H1 (cell line): ENCODE measurements around the gene MGST3. TPM values are rescaled to one million over a fixed set of nuclear protein-coding genes. Genes with fewer than 3 reads are reported as not detected.

Experiments used
- CTCF ChIA-PET: fragments of 300-600 bp; sonication (Branson Sonifier 250); formaldehyde crosslinking; loops from one replicate; lab custom pipeline; 2021; ENCODE audit not compliant: partially characterized antibody; lab: Charles Lee
- POLR2A ChIA-PET: fragments of 300-600 bp; sonication (Branson Sonifier 250); formaldehyde crosslinking; loops from one replicate; lab custom pipeline; 2021; ENCODE audit warnings: inconsistent platforms; ENCODE audit not compliant: partially characterized antibody; lab: Charles Lee
- DNase-seq, 2 experiments: peaks; one replicate each; pipeline versions ENCODE4 v3.0.0 to v3.0.0-alpha.2; 2010 to 2022; ENCODE audit warnings: low spot score in 2 of 2, low read depth in 1 of 2, mixed read lengths in 1 of 2
- FAIRE-seq: peaks from 2 replicates; lab custom pipeline; 2011; peaks lifted over from hg19 to GRCh38; lab: Jason Lieb, UNC
- H2AFZ ChIP-seq: 2 replicates; pipeline ENCODE4 v1.8.1; 2012; ENCODE audit warnings: low read length, inconsistent platforms
- H2AK5ac ChIP-seq: 2 replicates; pipeline ENCODE4 v1.6.1; 2013; ENCODE audit warnings: low read depth, low read length
- H2BK120ac ChIP-seq: replicated peaks from 2 replicates; pipeline ENCODE3; 2013; ENCODE audit warnings: low read depth, low read length, inconsistent platforms
- H2BK12ac ChIP-seq: 2 replicates; pipeline ENCODE4 v1.6.1; 2013; ENCODE audit warnings: low read depth, low read length
- H2BK15ac ChIP-seq: 2 replicates; pipeline ENCODE4 v1.6.1; 2013; ENCODE audit warnings: low read length
- H2BK20ac ChIP-seq: 2 replicates; pipeline ENCODE4 v1.6.1; 2013; ENCODE audit warnings: low read length
- H2BK5ac ChIP-seq: 2 replicates; pipeline ENCODE4 v1.6.1; 2013; ENCODE audit warnings: low read depth, low read length
- H3K14ac ChIP-seq: 2 replicates; pipeline ENCODE4 v1.6.1; 2013; ENCODE audit warnings: inconsistent platforms; ENCODE audit not compliant: insufficient read length
- H3K18ac ChIP-seq: 2 replicates; pipeline ENCODE4 v1.6.1; 2013; ENCODE audit warnings: low read length; ENCODE audit errors: extremely low read depth
- H3K23ac ChIP-seq: 2 replicates; pipeline ENCODE4 v1.6.1; 2013; ENCODE audit warnings: inconsistent platforms; ENCODE audit not compliant: insufficient read length
- H3K23me2 ChIP-seq: 2 replicates; pipeline ENCODE4 v1.6.1; 2013; ENCODE audit warnings: low read depth, low read length
- H3K27ac ChIP-seq: 2 replicates; pipeline ENCODE4 v1.6.1; 2011; ENCODE audit warnings: low read depth, low read length, inconsistent platforms
- H3K27me3 ChIP-seq, 4 experiments: replicated peaks in 1 of 4; 1 replicate in 1 of 4; 2 replicates in 3 of 4; pipeline versions ENCODE4 v1.6.1 to v1.8.1; 2011 to 2013; ENCODE audit warnings: low read length in 3 of 4, mild to moderate bottlenecking in 3 of 4, inconsistent platforms in 2 of 4, mixed read lengths in 2 of 4, moderate library complexity in 1 of 4; ENCODE audit not compliant: control insufficient read depth in 3 of 4, insufficient read depth in 3 of 4; ENCODE audit errors: extremely low read depth in 1 of 4
- H3K36me3 ChIP-seq, 4 experiments: 2 replicates each; pipeline versions ENCODE4 v1.6.1 to v1.8.1; 2011 to 2013; ENCODE audit warnings: mild to moderate bottlenecking in 4 of 4, low read length in 3 of 4, moderate library complexity in 2 of 4, control low read depth in 1 of 4, inconsistent platforms in 1 of 4; ENCODE audit not compliant: insufficient read depth in 4 of 4, control insufficient read depth in 2 of 4
- H3K4ac ChIP-seq: replicated peaks from 2 replicates; pipeline ENCODE3; 2013; ENCODE audit warnings: low read length, low read depth, mixed read lengths, inconsistent platforms; ENCODE audit not compliant: insufficient read length
- H3K4me1 ChIP-seq, 4 experiments: replicated peaks in 1 of 4; 1 replicate in 1 of 4; 2 replicates in 3 of 4; pipeline versions ENCODE4 v1.6.1 to v1.8.1; 2011 to 2013; ENCODE audit warnings: low read length in 3 of 4, inconsistent platforms in 2 of 4, mixed read lengths in 1 of 4; ENCODE audit not compliant: insufficient read depth in 4 of 4, control insufficient read depth in 3 of 4
- H3K4me2 ChIP-seq, 2 experiments: 2 replicates each; pipeline versions ENCODE4 v1.6.1 to v1.8.1; 2011 to 2013; ENCODE audit warnings: low read depth in 2 of 2, low read length in 2 of 2, control low read depth in 1 of 2, inconsistent platforms in 1 of 2, mild to moderate bottlenecking in 1 of 2; ENCODE audit not compliant: insufficient read depth in 1 of 2
- H3K4me3 ChIP-seq, 4 experiments: fragments of 200-600, 300-600 bp in 1 of 4; sonication (generic), shearing (Covaris generic), sonication (Bioruptor Twin) in 1 of 4; 2 replicates each; pipeline versions ENCODE4 v1.5.1 to v1.8.1; 2011 to 2016; ENCODE audit warnings: low read length in 4 of 4, low read depth in 3 of 4, control low read depth in 2 of 4, inconsistent platforms in 2 of 4, mild to moderate bottlenecking in 2 of 4, mixed read lengths in 1 of 4, moderate library complexity in 1 of 4; ENCODE audit not compliant: insufficient read depth in 2 of 4; ENCODE audit errors: extremely low read depth in 1 of 4
- H3K56ac ChIP-seq: replicated peaks from 2 replicates; pipeline ENCODE3; 2013; ENCODE audit warnings: low read depth, mild to moderate bottlenecking, mixed read lengths, low read length, inconsistent platforms; ENCODE audit not compliant: insufficient read length
- H3K79me1 ChIP-seq: 2 replicates; pipeline ENCODE4 v1.6.1; 2013; ENCODE audit warnings: low read depth, low read length, control low read depth
- H3K79me2 ChIP-seq, 2 experiments: 2 replicates each; pipeline versions ENCODE4 v1.6.1 to v1.8.1; 2012 to 2013; ENCODE audit warnings: low read length in 2 of 2, mild to moderate bottlenecking in 2 of 2, inconsistent platforms in 1 of 2; ENCODE audit not compliant: insufficient read depth in 2 of 2, control insufficient read depth in 1 of 2
- H3K9ac ChIP-seq, 4 experiments: replicated peaks in 1 of 4; 1 replicate in 1 of 4; 2 replicates in 3 of 4; pipeline versions ENCODE4 v1.6.1 to v1.8.1; 2011 to 2013; ENCODE audit warnings: low read depth in 3 of 4, low read length in 3 of 4, control low read depth in 2 of 4, mild to moderate bottlenecking in 2 of 4, moderate library complexity in 2 of 4, inconsistent platforms in 1 of 4; ENCODE audit errors: extremely low read depth in 1 of 4
- H3K9me3 ChIP-seq, 2 experiments: 2 replicates each; pipeline versions ENCODE4 v1.6.1 to v1.8.1; 2012 to 2013; ENCODE audit warnings: mild to moderate bottlenecking in 2 of 2, moderate library complexity in 2 of 2, control low read depth in 1 of 2, inconsistent platforms in 1 of 2, low read depth in 1 of 2, low read length in 1 of 2, mixed read lengths in 1 of 2; ENCODE audit not compliant: insufficient read depth in 2 of 2
- H4K20me1 ChIP-seq, 2 experiments: replicated peaks in 1 of 2; 2 replicates each; pipeline versions ENCODE3 to v1.8.1; 2011 to 2013; ENCODE audit warnings: inconsistent platforms in 2 of 2, low read length in 2 of 2, mild to moderate bottlenecking in 1 of 2; ENCODE audit not compliant: insufficient read depth in 2 of 2, control insufficient read depth in 1 of 2
- H4K5ac ChIP-seq: 2 replicates; pipeline ENCODE4 v1.6.1; 2013; ENCODE audit warnings: low read length, low read depth, mixed read lengths, inconsistent platforms; ENCODE audit not compliant: insufficient read length
- H4K8ac ChIP-seq: 2 replicates; pipeline ENCODE4 v1.8.0; 2013; ENCODE audit warnings: mild to moderate bottlenecking, moderate library complexity, low read length, inconsistent platforms; ENCODE audit not compliant: insufficient read depth; ENCODE audit errors: extremely low read depth
- H4K91ac ChIP-seq: replicated peaks from 2 replicates; pipeline ENCODE3; 2013; ENCODE audit warnings: low read length, mixed read lengths, inconsistent platforms; ENCODE audit not compliant: insufficient read length
- BACH1 ChIP-seq: IDR thresholded peaks from 2 replicates; pipeline ENCODE4 v1.6.1; 2012; ENCODE audit warnings: low read length, improper control_type of control experiment
- CBX8 ChIP-seq: fragments of 300-800, 300-1000 bp; sonication (generic); IDR thresholded peaks from 2 replicates; pipeline ENCODE4 v1.7.1; 2016; ENCODE audit warnings: low read depth, low read length, borderline replicate concordance
- EGR1 ChIP-seq: IDR thresholded peaks from 2 replicates; pipeline ENCODE4 v1.6.1; 2011; ENCODE audit warnings: low read depth, low read length, borderline replicate concordance
- KDM1A ChIP-seq: fragments of 200-600, 300-600 bp; sonication (generic); IDR thresholded peaks from 2 replicates; pipeline ENCODE4 v1.7.1; 2016; ENCODE audit warnings: mild to moderate bottlenecking, low read length, borderline replicate concordance
- NANOG ChIP-seq: IDR thresholded peaks from 2 replicates; pipeline ENCODE4 v1.6.1; 2011; ENCODE audit warnings: low read length, low read depth, mild to moderate bottlenecking, inconsistent platforms; ENCODE audit not compliant: insufficient read depth, poor library complexity, severe bottlenecking
- RNF2 ChIP-seq: fragments of 200-900, 300-1000 bp; sonication (generic); IDR thresholded peaks from 2 replicates; pipeline ENCODE4 v1.7.1; 2016; ENCODE audit warnings: borderline replicate concordance, low read depth, mild to moderate bottlenecking, antibody characterized with exemption, low read length; ENCODE audit not compliant: poor library complexity, severe bottlenecking; ENCODE audit errors: missing control alignments
- SUZ12 ChIP-seq: fragments of 200-600 bp; sonication (generic); IDR thresholded peaks from 2 replicates; pipeline ENCODE4 v1.6.1; 2012; ENCODE audit warnings: mild to moderate bottlenecking, inconsistent platforms, low read length, moderate library complexity, mixed read lengths
- WGBS, 2 experiments: shearing (Covaris generic) in 1 of 2; methylation state at CpG; one replicate each; pipeline versions ENCODE4 v1.1.6 to v1.1.7; 2013 to 2015; ENCODE audit warnings: low lambda C conversion rate in 2 of 2, mixed read lengths in 2 of 2, inconsistent platforms in 1 of 2, low coverage in 1 of 2, missing lambda C conversion rate in 1 of 2; ENCODE audit not compliant: insufficient replicate concordance in 2 of 2, insufficient coverage in 1 of 2, insufficient read length in 1 of 2; ENCODE audit errors: extremely low coverage in 1 of 2, missing lambda C conversion rate in 1 of 2; 5-methylcytosine and 5-hydroxymethylcytosine counted together
- polyA plus RNA-seq, 7 experiments: library from polyadenylated mRNA; depleted of rRNA in 3 of 7; stranded (reverse) in 5 of 7; unstranded in 2 of 7; fragments of >200 nt in 5 of 7; fragments of 200-250 nt in 2 of 7; gene quantifications; 1 replicate in 5 of 7; 2 replicates in 1 of 7; 4 replicates in 1 of 7; pipeline versions ENCODE4 v1.2.1 to v1.2.3, GENCODE V29; 2011 to 2013; ENCODE audit warnings: missing spikeins in 2 of 7, mixed read lengths in 2 of 7
- total RNA-seq: library from RNA; stranded (reverse); fragmentation: NEBNext Ultra II Directional; extraction: Animal tissue kit (Norgen Biotek cat#: 25700); gene quantifications from 2 replicates; pipeline ENCODE4 v1.2.1, GENCODE V29; 2021
- TF ChIP-seq, protein P1 (sequence below): IDR thresholded peaks from 2 replicates; pipeline ENCODE4 v1.6.1; 2011; ENCODE audit warnings: low read depth, mild to moderate bottlenecking, low read length; ENCODE audit not compliant: insufficient read depth
- TF ChIP-seq, protein P2 (sequence below): IDR thresholded peaks from 2 replicates; pipeline ENCODE4 v1.6.1; 2012; ENCODE audit warnings: inconsistent platforms

Gene MGST3
- total and polyA plus RNA-seq, 2 of the 8 experiments (the other 6 are each of a cell fraction or from before 2014, with no cell fraction given): 124 to 257 TPM

DNA sequence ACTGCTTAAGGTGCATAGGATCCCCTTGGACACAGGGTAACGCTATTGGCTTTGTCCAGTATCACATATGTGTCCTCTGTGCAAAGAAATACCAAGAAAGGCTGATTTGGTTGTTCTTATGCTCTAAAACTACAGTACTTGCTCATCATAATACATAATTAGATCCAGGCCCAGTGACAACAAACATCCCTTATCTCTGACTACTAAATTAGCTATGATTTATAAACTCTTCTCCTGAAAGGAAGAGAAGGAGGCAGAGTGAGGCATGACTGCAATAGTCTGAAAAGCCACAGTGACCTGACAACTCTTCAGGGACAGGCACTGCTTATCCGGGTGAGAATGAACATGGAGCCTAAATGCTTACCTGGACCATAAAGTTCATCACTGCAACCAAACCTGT lies 30.7 kb downstream of the MGST3 start:
- H3K14ac ChIP-seq: no peak overlapping the region
- no peaks in the 10 kb centered on the region for H3K23me2 ChIP-seq
- no peak overlapping the region for H3K27ac ChIP-seq
- H3K36me3 ChIP-seq: peaks cover 3 to 41% (median 19%) of the 10 kb centered on the region in 4 experiments
- H3K56ac ChIP-seq: no peak overlapping the region
- no peak overlapping the region for H2BK12ac ChIP-seq
- no peak overlapping the region for H2BK120ac ChIP-seq
- no peaks in the 10 kb centered on the region for H3K9me3 ChIP-seq
- H2AFZ ChIP-seq: no peak overlapping the region
- no peaks in the 10 kb centered on the region for H3K79me1 ChIP-seq
- no peak overlapping the region for H4K91ac ChIP-seq
- no peak overlapping the region for H2BK20ac ChIP-seq
- no peak overlapping the region for H4K8ac ChIP-seq
- no peak overlapping the region for H3K4ac ChIP-seq
- peaks cover 0 to 3% of the 10 kb centered on the region in 2 experiments for H4K20me1 ChIP-seq
- DNase-seq (no peak), FAIRE-seq (no peak)
- no peaks in the 10 kb centered on the region for H3K27me3 ChIP-seq
- no peak overlapping the region for H3K23ac ChIP-seq
- H2BK5ac ChIP-seq: no peak overlapping the region
- H4K5ac ChIP-seq: no peak overlapping the region
- no peaks in the 10 kb centered on the region; a peak in 1 of 7 replicates for H3K4me1 ChIP-seq
- H2AK5ac ChIP-seq: no peak overlapping the region
- 90% methylated on average over 2 of the region's 2 CpGs; no CpG with 5 or more reads in 1 of the 2 experiments for WGBS, 2 experiments
- no peak overlapping the region for H2BK15ac ChIP-seq
- TF ChIP-seq BACH1 (no peak), KDM1A (no peak), SUZ12 (no peak), CBX8 (no peak), EGR1 (no peak), RNF2 (no peak), NANOG (no peak)
- TF ChIP-seq, protein P1, sequence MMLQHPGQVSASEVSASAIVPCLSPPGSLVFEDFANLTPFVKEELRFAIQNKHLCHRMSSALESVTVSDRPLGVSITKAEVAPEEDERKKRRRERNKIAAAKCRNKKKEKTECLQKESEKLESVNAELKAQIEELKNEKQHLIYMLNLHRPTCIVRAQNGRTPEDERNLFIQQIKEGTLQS: no peak
- TF ChIP-seq, protein P2, sequence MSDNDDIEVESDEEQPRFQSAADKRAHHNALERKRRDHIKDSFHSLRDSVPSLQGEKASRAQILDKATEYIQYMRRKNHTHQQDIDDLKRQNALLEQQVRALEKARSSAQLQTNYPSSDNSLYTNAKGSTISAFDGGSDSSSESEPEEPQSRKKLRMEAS: no peak
- H3K4me2 ChIP-seq: no peak overlapping the region
- H3K9ac ChIP-seq: no peak overlapping the region
- no peaks in the 10 kb centered on the region for H3K79me2 ChIP-seq
- ChIA-PET POLR2A (interaction anchor here (0.6 kb wide), 1 partner anchor 36 kb away, joined by 6 read pairs; no protein-coding TSS in a partner anchor), CTCF (interaction anchor here (0.6 to 1.8 kb wide), 6 partner anchors 18 to 269 kb away, joined by 3 to 9 read pairs (median 4); no protein-coding TSS in a partner anchor)
- H3K4me3 ChIP-seq: no peak overlapping the region
- H3K18ac ChIP-seq: no peak overlapping the region
